HG03045 (cell line): Measurements from ENCODE around the gene PROSER3.

Experiments used
- ATAC-seq: cut with Tn5 transposase; IDR thresholded peaks from one replicate; pipeline ENCODE4 v1.9.1; 2021; ENCODE audit warnings: mild to moderate bottlenecking, moderate library complexity; ENCODE audit not compliant: unreplicated experiment

PROSER3 gene

GRCh38 chr19:35775298-35776101, 17.5 kb downstream of the PROSER3 start, which contains the start of gene ARHGAP33:
ARHGAP33 (plus strand) TSS chr19:35775564; CDS start chr19:35775659, 95 bp downstream.
- ATAC-seq: peak; percentile 92

GRCh38 chr19:35776102-35776788, 18.3 kb downstream of the PROSER3 start:
- no peak for ATAC-seq

- no peak for ATAC-seq
These were observed 19.3 kb downstream of the PROSER3 start for GRCh38 chr19:35777086-35777841.

- ATAC-seq: no peak
These were observed 20.0 kb downstream of the PROSER3 start for GRCh38 chr19:35777961-35778360.

- ATAC-seq: no peak
These were observed 21.1 kb downstream of the PROSER3 start for GRCh38 chr19:35779033-35779432.

- ATAC-seq: no peak
These were observed 22.1 kb downstream of the PROSER3 start for GRCh38 chr19:35780058-35780457.

GRCh38 chr19:35780717-35781116, 22.7 kb downstream of the PROSER3 start:
- ATAC-seq: no peak

- ATAC-seq: no peak
These were observed 23.7 kb downstream of the PROSER3 start for GRCh38 chr19:35781650-35782049.

- ATAC-seq: no peak
These were observed 24.6 kb downstream of the PROSER3 start for GRCh38 chr19:35782589-35782988.

GRCh38 chr19:35783469-35784434, 25.8 kb downstream of the PROSER3 start:
- ATAC-seq: no peak

GRCh38 chr19:35784503-35785338, 26.7 kb downstream of the PROSER3 start:
- ATAC-seq: no peak

- no peak for ATAC-seq
These were observed 27.3 kb downstream of the PROSER3 start for GRCh38 chr19:35785339-35785627.

GRCh38 chr19:35786299-35787160, 28.6 kb downstream of the PROSER3 start:
- no peak for ATAC-seq

GRCh38 chr19:35787227-35787799, 29.3 kb downstream of the PROSER3 start:
- ATAC-seq: no peak

- ATAC-seq: no peak
These were observed 30.4 kb downstream of the PROSER3 start for GRCh38 chr19:35788205-35788960.

- no peak for ATAC-seq
These were observed 31.4 kb downstream of the PROSER3 start for GRCh38 chr19:35789195-35789977.
